A549 treated with RU486 at 1 μM for 4 hours (cell line): Measurements from ENCODE around the gene IER3. TPM values are rescaled to one million over a fixed set of nuclear protein-coding genes. Genes with fewer than 3 reads are reported as not detected.

ENCODE experiments used
- total RNA-seq: library from RNA; stranded (reverse); fragments of 200-300 nt; extraction: Qiagen RNA extraction; gene quantifications from 5 replicates; pipeline ENCODE4 v1.2.3, GENCODE V29; 2022; ENCODE audit warnings: low read depth

The IER3 gene
- total RNA-seq: 97.7 to 162 TPM (median 152 TPM) in 5 replicates

GRCh38 chr6:30744054-30744805 lies at the start of gene IER3:
IER3 (minus strand) TSS chr6:30744547; CDS start chr6:30744518, 29 bp downstream.

DNA sequence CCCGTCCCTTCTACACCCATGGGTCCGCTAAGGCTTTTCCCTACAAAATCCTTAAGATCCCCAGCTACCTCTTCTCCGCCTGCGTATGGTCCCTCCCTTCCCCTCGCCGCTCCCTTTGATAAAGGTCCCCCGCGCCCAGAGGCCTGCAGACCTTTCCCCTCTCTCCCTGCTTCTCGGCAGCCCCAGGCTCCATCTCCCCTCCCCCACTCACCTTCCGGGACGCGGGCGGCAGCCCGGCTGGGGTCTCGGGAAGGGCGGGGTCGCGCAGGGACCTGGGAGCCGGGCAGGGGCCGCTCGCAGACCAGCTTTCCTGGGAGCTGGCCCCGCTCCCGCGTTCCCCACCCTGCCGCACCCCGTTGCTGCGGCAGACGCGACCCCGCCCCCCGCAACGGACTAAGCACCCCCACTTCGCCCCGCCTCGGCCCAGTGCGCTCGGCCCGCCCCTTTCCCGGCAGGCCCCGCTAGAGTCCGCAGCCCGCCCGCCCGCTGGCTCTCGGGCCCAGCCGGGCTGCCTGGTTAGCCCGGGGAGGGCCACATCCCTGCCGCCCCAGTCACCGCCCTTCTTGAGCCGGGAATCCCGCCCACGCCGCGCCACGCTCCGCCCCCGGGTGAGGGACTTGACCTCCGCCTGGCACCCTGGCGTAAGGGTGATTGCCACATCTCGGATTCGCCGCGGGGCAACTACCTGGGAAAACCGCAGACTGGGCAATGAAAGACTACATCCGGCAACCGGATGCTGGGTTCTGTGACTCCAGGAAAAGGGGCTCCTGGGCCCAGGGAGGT lies 1.8 kb downstream of the IER3 start, which contains the start of gene FLOT1:
Gene FLOT1, minus strand, starts transcription at position 372 of the 783 bp plus-strand sequence. CDS start 498 bp downstream, outside the sequence.

GRCh38 chr6:30719791-30720737 lies 24.3 kb downstream of the IER3 start, which contains the start of gene TUBB:
TUBB (plus strand) TSS chr6:30720352; CDS start chr6:30720507, 155 bp downstream.

GRCh38 chr6:30717129-30717844 lies 27.1 kb downstream of the IER3 start, which contains the start of gene MDC1:
MDC1 (minus strand) TSS chr6:30717281; CDS start chr6:30715175, 2,106 bp downstream.

Other genes with a start within 250 kb of the IER3 start
- gene GNL1, start 188.1 kb downstream of the IER3 start, total RNA-seq: 28.9 to 34.7 TPM (median 33.7 TPM) in 5 replicates
- gene PRR3, start 187.3 kb downstream of the IER3 start, total RNA-seq: 15.1 to 17.6 TPM (median 16.6 TPM) in 5 replicates
- gene ABCF1, start 173.1 kb downstream of the IER3 start, total RNA-seq: 49.8 to 66.6 TPM (median 57.8 TPM) in 5 replicates
- 28.5 to 44.3 TPM (median 30.3 TPM) in 5 replicates for gene PPP1R10, start 127.3 kb downstream of the IER3 start, total RNA-seq
- 67.0 to 111 TPM (median 71.7 TPM) in 5 replicates for gene MRPS18B, start 126.7 kb downstream of the IER3 start, total RNA-seq
- gene ATAT1, start 117.7 kb downstream of the IER3 start, total RNA-seq: 5.0 to 6.1 TPM (median 5.8 TPM) in 5 replicates
- 11.2 to 14.0 TPM (median 12.9 TPM) in 5 replicates for gene C6orf136, start 97.4 kb downstream of the IER3 start, total RNA-seq
- 26.8 to 31.1 TPM (median 28.9 TPM) in 5 replicates for gene DHX16, start 71.5 kb downstream of the IER3 start, total RNA-seq
- 43.3 to 50.2 TPM (median 44.3 TPM) in 5 replicates for gene PPP1R18, start 57.9 kb downstream of the IER3 start, total RNA-seq
- gene NRM, start 53.6 kb downstream of the IER3 start, total RNA-seq: 21.9 to 32.3 TPM (median 27.8 TPM) in 5 replicates
- 14.2 to 22.0 TPM (median 16.7 TPM) in 5 replicates for gene MDC1, start 27.3 kb downstream of the IER3 start, total RNA-seq
- gene TUBB, start 24.2 kb downstream of the IER3 start, total RNA-seq: 783 to 980 TPM (median 907 TPM) in 5 replicates
- 74.8 to 92.4 TPM (median 91.3 TPM) in 5 replicates for gene FLOT1, start 1.9 kb downstream of the IER3 start, total RNA-seq
- 42.6 to 57.5 TPM (median 51.4 TPM) in 5 replicates for gene DDR1, start 140.0 kb upstream of the IER3 start, total RNA-seq
- 14.8 to 23.5 TPM (median 19.2 TPM) in 5 replicates for gene GTF2H4, start 163.7 kb upstream of the IER3 start, total RNA-seq
- gene VARS2, start 169.7 kb upstream of the IER3 start, total RNA-seq: 9.1 to 11.7 TPM (median 11.2 TPM) in 5 replicates
- not detected in 5 replicates for gene SFTA2, start 187.6 kb upstream of the IER3 start, total RNA-seq
- 0.01 to 0.05 TPM (median 0.02 TPM) in 3 of 5 replicates, not detected in the others for gene MUCL3, start 196.4 kb upstream of the IER3 start, total RNA-seq
- not detected in 5 replicates for gene MUC21, start 239.2 kb upstream of the IER3 start, total RNA-seq